HEK293 (cell line): Measurements from ENCODE around the gene ZFP62.

Experiments
- CTCF ChIP-seq: fragments of 450-650 bp; formaldehyde crosslinking; IDR thresholded peaks from 2 replicates; pipeline ENCODE4 v1.5.1; 2016; ENCODE audit warnings: missing biosample characterization, missing genetic modification characterization
- INSM2 ChIP-seq: fragments of 450-650 bp; formaldehyde crosslinking; IDR thresholded peaks from 2 replicates; pipeline ENCODE4 v1.5.1; 2016; ENCODE audit warnings: missing biosample characterization, missing genetic modification characterization
- PRDM2 ChIP-seq: fragments of 450-650 bp; formaldehyde crosslinking; IDR thresholded peaks from 2 replicates; pipeline ENCODE4 v1.5.1; 2016; ENCODE audit warnings: missing biosample characterization, missing genetic modification characterization, borderline replicate concordance
- SP2 ChIP-seq: fragments of 450-650 bp; formaldehyde crosslinking; IDR thresholded peaks from 2 replicates; pipeline ENCODE4 v1.5.1; 2016; ENCODE audit warnings: missing biosample characterization, missing genetic modification characterization
- TRIM28 ChIP-seq: IDR thresholded peaks from 2 replicates; pipeline ENCODE4 v1.6.1; 2011; ENCODE audit warnings: low read length, control low read depth, borderline replicate concordance
- TSHZ1 ChIP-seq: fragments of 450-650 bp; formaldehyde crosslinking; IDR thresholded peaks from 2 replicates; pipeline ENCODE4 v1.5.1; 2016; ENCODE audit warnings: missing biosample characterization, missing genetic modification characterization, borderline replicate concordance
- ZBTB20 ChIP-seq: fragments of 450-650 bp; formaldehyde crosslinking; IDR thresholded peaks from 2 replicates; pipeline ENCODE4 v1.5.1; 2016; ENCODE audit warnings: missing biosample characterization, missing genetic modification characterization
- ZBTB48 ChIP-seq: fragments of 450-650 bp; formaldehyde crosslinking; IDR thresholded peaks from 2 replicates; pipeline ENCODE4 v1.5.1; 2016; ENCODE audit warnings: missing biosample characterization, missing genetic modification characterization
- ZFHX2 ChIP-seq: fragments of 450-650 bp; formaldehyde crosslinking; conservative IDR thresholded peaks from 2 replicates; pipeline ENCODE4 v1.5.1; 2016; ENCODE audit warnings: missing biosample characterization, missing genetic modification characterization
- ZNF175 ChIP-seq: fragments of 450-650 bp; formaldehyde crosslinking; IDR thresholded peaks from 2 replicates; pipeline ENCODE4 v1.5.1; 2016; ENCODE audit warnings: missing biosample characterization, missing genetic modification characterization
- ZNF248 ChIP-seq: fragments of 450-650 bp; formaldehyde crosslinking; IDR thresholded peaks from 2 replicates; pipeline ENCODE4 v1.5.1; 2017; ENCODE audit warnings: missing biosample characterization, missing genetic modification characterization
- ZNF274 ChIP-seq, 2 experiments: fragments of 200-500 bp in 1 of 2; fragments of 450-650 bp in 1 of 2; sonication (Bioruptor generic) in 1 of 2; formaldehyde crosslinking in 1 of 2; IDR thresholded peaks; 2 replicates each; pipeline versions ENCODE4 v1.5.1 to v1.6.1; 2014 to 2016; ENCODE audit warnings: borderline replicate concordance in 1 of 2, inconsistent platforms in 1 of 2, low read length in 1 of 2, missing biosample characterization in 1 of 2, missing genetic modification characterization in 1 of 2
- ZNF302 ChIP-seq: fragments of 450-650 bp; formaldehyde crosslinking; IDR thresholded peaks from 2 replicates; pipeline ENCODE4 v1.5.1; 2016; ENCODE audit warnings: missing biosample characterization, missing genetic modification characterization, low read depth
- ZNF391 ChIP-seq: fragments of 450-650 bp; formaldehyde crosslinking; IDR thresholded peaks from 2 replicates; pipeline ENCODE4 v1.5.1; 2016; ENCODE audit warnings: low read depth, missing biosample characterization, missing genetic modification characterization, borderline replicate concordance
- ZNF521 ChIP-seq: fragments of 450-650 bp; formaldehyde crosslinking; IDR thresholded peaks from 2 replicates; pipeline ENCODE4 v1.5.1; 2017; ENCODE audit warnings: missing biosample characterization, mild to moderate bottlenecking, missing genetic modification characterization
- ZNF529 ChIP-seq: fragments of 450-650 bp; formaldehyde crosslinking; IDR thresholded peaks from 2 replicates; pipeline ENCODE4 v1.5.1; 2017; ENCODE audit warnings: missing genetic modification characterization, missing biosample characterization; ENCODE audit not compliant: insufficient replicate concordance
- ZNF561 ChIP-seq: fragments of 450-650 bp; IDR thresholded peaks from 2 replicates; pipeline ENCODE4 v1.5.1; 2018; ENCODE audit warnings: missing biosample characterization, missing genetic modification characterization, borderline replicate concordance
- ZNF610 ChIP-seq: fragments of 450-650 bp; formaldehyde crosslinking; IDR thresholded peaks from 2 replicates; pipeline ENCODE4 v1.5.1; 2016; ENCODE audit warnings: missing biosample characterization, missing genetic modification characterization, borderline replicate concordance
- ZNF658 ChIP-seq: fragments of 450-650 bp; formaldehyde crosslinking; IDR thresholded peaks from 2 replicates; pipeline ENCODE4; 2016; ENCODE audit warnings: missing biosample characterization, missing genetic modification characterization
- ZNF843 ChIP-seq: fragments of 450-650 bp; formaldehyde crosslinking; IDR thresholded peaks from 2 replicates; pipeline ENCODE4 v1.5.1; 2016; ENCODE audit warnings: missing biosample characterization, missing genetic modification characterization
- TF ChIP-seq, protein P1 (sequence below): fragments of 450-650 bp; formaldehyde crosslinking; IDR thresholded peaks from 2 replicates; pipeline ENCODE4 v1.5.1; 2016; ENCODE audit warnings: missing biosample characterization, missing genetic modification characterization

ZFP62 gene

GRCh38 chr5:180802325-180803180 is 58.5 kb downstream of the ZFP62 start, which contains the start of gene MGAT1 (continued):
- TF ChIP-seq ZNF561 (peak; percentile 83; the same call in 1 of the 2 replicates), ZNF658 (tag by site-specific recombination) (no peak), ZNF521 (tag by site-specific recombination) (no peak), SP2 (tag by site-specific recombination) (peak; percentile 69), ZNF391 (peak; percentile 78; the same call in 1 of the 2 replicates), ZBTB20 (tag by site-specific recombination) (peak; percentile 90), ZNF274 (IDR thresholded peaks at IDR 0.05; ENCODE audit: low read length) (no peak), ZNF274 (tag by site-specific recombination; IDR thresholded peaks at IDR 0.05; ENCODE audit: borderline replicate concordance) (no peak), TSHZ1 (no peak), ZNF175 (tag by site-specific recombination) (no peak), ZNF610 (tag by site-specific recombination) (0 out of 2 replicates have a peak, but pooled peaks have one; percentile 47), ZNF302 (tag by site-specific recombination) (no peak), ZBTB48 (tag by site-specific recombination) (peak; percentile 45; the same call in 1 of the 2 replicates), ZNF843 (tag by site-specific recombination) (peak; percentile 48), ZNF529 (no peak), PRDM2 (tag by site-specific recombination) (no peak), ZNF248 (tag by site-specific recombination) (no peak), CTCF (0 out of 2 replicates have a peak, but pooled peaks have one; percentile 9), INSM2 (tag by site-specific recombination) (peak; percentile 41; the same call in 1 of the 2 replicates), TRIM28 (no peak), ZFHX2 (tag by site-specific recombination) (peak; percentile 27; the same call in 1 of the 2 replicates)
- TF ChIP-seq, protein P1, sequence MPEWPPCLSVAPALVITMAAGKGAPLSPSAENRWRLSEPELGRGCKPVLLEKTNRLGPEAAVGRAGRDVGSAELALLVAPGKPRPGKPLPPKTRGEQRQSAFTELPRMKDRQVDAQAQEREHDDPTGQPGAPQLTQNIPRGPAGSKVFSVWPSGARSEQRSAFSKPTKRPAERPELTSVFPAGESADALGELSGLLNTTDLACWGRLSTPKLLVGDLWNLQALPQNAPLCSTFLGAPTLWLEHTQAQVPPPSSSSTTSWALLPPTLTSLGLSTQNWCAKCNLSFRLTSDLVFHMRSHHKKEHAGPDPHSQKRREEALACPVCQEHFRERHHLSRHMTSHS (tag by site-specific recombination), result no peak
